DND-41 (cell line): Measurements from ENCODE around the gene TBC1D13.
A peak's percentile ranks its signal among the peaks of the same experiment; 100 is the strongest.

Experiments used
- ATAC-seq: fragments of 200-7000 bp; cut with Tn5 transposase; 3 replicates; pipeline ENCODE4 v1.9.1; 2021; ENCODE audit warnings: low read depth; ENCODE audit not compliant: insufficient read depth
- DNase-seq: peaks from one replicate; pipeline ENCODE4 v3.0.0-alpha.2; 2020
- H2AFZ ChIP-seq: 2 replicates; pipeline ENCODE4 v1.6.0; 2012; ENCODE audit warnings: low read depth, low read length
- H3K27ac ChIP-seq: 2 replicates; pipeline ENCODE4 v1.5.1; 2012; ENCODE audit warnings: low read length, inconsistent platforms
- H3K27me3 ChIP-seq: fragments of 200-600 bp; sonication (generic); 2 replicates; pipeline ENCODE4 v1.6.0; 2012; ENCODE audit warnings: low read length, mild to moderate bottlenecking, inconsistent platforms; ENCODE audit not compliant: insufficient read depth, poor library complexity
- H3K36me3 ChIP-seq: 2 replicates; pipeline ENCODE4 v1.5.1; 2012; ENCODE audit warnings: low read length, inconsistent platforms; ENCODE audit not compliant: insufficient read depth
- H3K4me1 ChIP-seq: 2 replicates; pipeline ENCODE4 v1.5.1; 2012; ENCODE audit warnings: mild to moderate bottlenecking, low read length; ENCODE audit not compliant: insufficient read depth
- H3K4me2 ChIP-seq: 2 replicates; pipeline ENCODE4 v1.6.0; 2012; ENCODE audit warnings: mild to moderate bottlenecking, moderate library complexity, low read length, inconsistent platforms; ENCODE audit not compliant: insufficient read depth
- H3K4me3 ChIP-seq, 2 experiments: fragments of 200-600 bp in 1 of 2; shearing (Covaris generic) in 1 of 2; 2 replicates each; pipeline ENCODE4 v1.5.1; 2012 to 2016; ENCODE audit warnings: inconsistent platforms in 2 of 2, low read length in 2 of 2, mild to moderate bottlenecking in 2 of 2, low read depth in 1 of 2, moderate library complexity in 1 of 2
- H3K79me2 ChIP-seq: 2 replicates; pipeline ENCODE4 v1.6.0; 2012; ENCODE audit warnings: low read length, inconsistent platforms; ENCODE audit not compliant: insufficient read depth
- H3K9ac ChIP-seq: 2 replicates; pipeline ENCODE4 v1.6.0; 2012; ENCODE audit warnings: low read depth, mild to moderate bottlenecking, inconsistent platforms, low read length, moderate library complexity
- H3K9me3 ChIP-seq: 2 replicates; pipeline ENCODE4 v1.5.1; 2012; ENCODE audit warnings: low read length, moderate library complexity, mild to moderate bottlenecking, inconsistent platforms; ENCODE audit not compliant: insufficient read depth, severe bottlenecking
- H4K20me1 ChIP-seq: 2 replicates; pipeline ENCODE4 v1.6.0; 2012; ENCODE audit warnings: low read length; ENCODE audit not compliant: insufficient read depth
- CTCF ChIP-seq: IDR thresholded peaks from 2 replicates; pipeline ENCODE4 v1.5.1; 2012; ENCODE audit warnings: borderline replicate concordance, low read length, moderate library complexity, mild to moderate bottlenecking; ENCODE audit not compliant: poor library complexity, severe bottlenecking; ENCODE audit errors: extremely low read depth
- EZH2 ChIP-seq: IDR thresholded peaks from 3 replicates; pipeline ENCODE4 v1.6.1; 2012; ENCODE audit warnings: borderline replicate concordance, low read depth, mild to moderate bottlenecking, moderate library complexity, low read length, inconsistent platforms; ENCODE audit not compliant: severe bottlenecking

TBC1D13 gene

GRCh38 chr9:128762671-128763449 lies 24.2 kb upstream of the TBC1D13 start:
- Histone ChIP-seq H3K4me1 (no peaks in the 10 kb centered on the region), H3K27me3 (no peaks in the 10 kb centered on the region), H3K27ac (no peak overlapping the region), H3K4me3 (no peak overlapping the region), H3K9me3 (no peaks in the 10 kb centered on the region), H4K20me1 (no peaks in the 10 kb centered on the region; the same call in 1 of the 2 replicates), H3K4me2 (no peak overlapping the region), H3K36me3 (peaks cover 5% of the 10 kb centered on the region), H2AFZ (no peak overlapping the region), H3K79me2 (peaks cover 6% of the 10 kb centered on the region; the same call in 1 of the 2 replicates), H3K9ac (no peak overlapping the region)
- TF ChIP-seq CTCF (no peak), EZH2 (no peak)
- no peak for ATAC-seq
- DNase-seq = no peak

- ATAC-seq = no peak
- Histone ChIP-seq H3K9me3 (no peaks in the 10 kb centered on the region), H3K27ac (no peak overlapping the region), H3K27me3 (no peaks in the 10 kb centered on the region), H3K36me3 (peaks cover 8% of the 10 kb centered on the region), H3K4me3 (no peak overlapping the region), H3K4me2 (no peak overlapping the region), H3K4me1 (no peaks in the 10 kb centered on the region), H3K79me2 (peaks cover 15% of the 10 kb centered on the region; the same call in 1 of the 2 replicates), H4K20me1 (no peaks in the 10 kb centered on the region; the same call in 1 of the 2 replicates), H3K9ac (no peak overlapping the region), H2AFZ (no peak overlapping the region)
- TF ChIP-seq CTCF (peak; percentile 10), EZH2 (no peak)
- no peak for DNase-seq
These were observed 22.7 kb upstream of the TBC1D13 start for GRCh38 chr9:128764361-128764760.

GRCh38 chr9:128765499-128765898 lies 21.6 kb upstream of the TBC1D13 start:
- Histone ChIP-seq H3K9me3 (no peaks in the 10 kb centered on the region), H3K27ac (no peak overlapping the region), H2AFZ (no peak overlapping the region), H3K36me3 (peaks cover 8% of the 10 kb centered on the region), H3K4me1 (peaks cover 10% of the 10 kb centered on the region), H3K27me3 (no peaks in the 10 kb centered on the region), H3K79me2 (peaks cover 25% of the 10 kb centered on the region), H3K4me2 (no peak overlapping the region), H4K20me1 (no peaks in the 10 kb centered on the region; the same call in 1 of the 2 replicates), H3K4me3 (no peak overlapping the region), H3K9ac (no peak overlapping the region)
- DNase-seq (no peak), ATAC-seq (no peak)
- TF ChIP-seq CTCF = no peak
- no peak for TF ChIP-seq EZH2
